ENCODE results near the gene ACACA. TPM values are rescaled to one million over a fixed set of nuclear protein-coding genes. Genes with fewer than 3 reads are reported as not detected.
A peak's percentile ranks its signal among the peaks of the same experiment; 100 is the strongest.

The ACACA gene
- polyA plus RNA-seq, 4 donors, result 38.8 to 48.6 (median 43.3) TPM

GRCh38 chr17:37191219-37191618 is 215.4 kb downstream of the ACACA start:
- no peak for DNase-seq (ENCODE audit: low read depth in 4 of 4, low spot score in 3 of 4)

GRCh38 chr17:37190493-37190892 is 216.1 kb downstream of the ACACA start:
- DNase-seq (ENCODE audit: low read depth in 4 of 4, low spot score in 3 of 4), result no peak

GRCh38 chr17:37188157-37188556 is 218.5 kb downstream of the ACACA start:
- DNase-seq (ENCODE audit: low read depth in 4 of 4, low spot score in 3 of 4), result no peak

- no peak for DNase-seq (ENCODE audit: low read depth in 4 of 4, low spot score in 3 of 4)
Observed at GRCh38 chr17:37187262-37187661, 219.4 kb downstream of the ACACA start.

GRCh38 chr17:37182786-37183465 is 223.7 kb downstream of the ACACA start:
- no peak for DNase-seq (ENCODE audit: low read depth in 4 of 4, low spot score in 3 of 4)

GRCh38 chr17:37180376-37180775 is 226.3 kb downstream of the ACACA start:
- no peak for DNase-seq (ENCODE audit: low read depth in 4 of 4, low spot score in 3 of 4)

GRCh38 chr17:37179893-37180292 is 226.7 kb downstream of the ACACA start:
- no peak for DNase-seq (ENCODE audit: low read depth in 4 of 4, low spot score in 3 of 4)

- no peak for DNase-seq (ENCODE audit: low read depth in 4 of 4, low spot score in 3 of 4)
Observed at GRCh38 chr17:37177254-37177870, 229.3 kb downstream of the ACACA start.

GRCh38 chr17:37176723-37177122 is 229.9 kb downstream of the ACACA start:
- DNase-seq (ENCODE audit: low read depth in 4 of 4, low spot score in 3 of 4), result no peak

- peak; percentile 18 to 47 (median 32) for DNase-seq (ENCODE audit: low read depth in 4 of 4, low spot score in 3 of 4)
Observed at GRCh38 chr17:37174205-37174604, 232.4 kb downstream of the ACACA start.

GRCh38 chr17:37170881-37171425 is 235.7 kb downstream of the ACACA start:
- no peak for DNase-seq (ENCODE audit: low read depth in 4 of 4, low spot score in 3 of 4)

GRCh38 chr17:37168731-37169353 is 237.8 kb downstream of the ACACA start:
- DNase-seq (ENCODE audit: low read depth in 4 of 4, low spot score in 3 of 4), result no peak

- no peak for DNase-seq (ENCODE audit: low read depth in 4 of 4, low spot score in 3 of 4)
Observed at GRCh38 chr17:37167756-37168155, 238.9 kb downstream of the ACACA start.

GRCh38 chr17:37164057-37164456 is 242.6 kb downstream of the ACACA start:
- DNase-seq (ENCODE audit: low read depth in 4 of 4, low spot score in 3 of 4), result no peak

- DNase-seq (ENCODE audit: low read depth in 4 of 4, low spot score in 3 of 4), result no peak
Observed at GRCh38 chr17:37162800-37163199, 243.8 kb downstream of the ACACA start.

GRCh38 chr17:37160944-37161343 is 245.7 kb downstream of the ACACA start:
- DNase-seq (ENCODE audit: low read depth in 4 of 4, low spot score in 3 of 4), result no peak

- DNase-seq (ENCODE audit: low read depth in 4 of 4, low spot score in 3 of 4), result no peak
Observed at GRCh38 chr17:37158290-37158689, 248.3 kb downstream of the ACACA start.

- DNase-seq (ENCODE audit: low read depth in 4 of 4, low spot score in 3 of 4), result no peak
Observed at GRCh38 chr17:37148156-37148555, 258.5 kb downstream of the ACACA start.

GRCh38 chr17:37147301-37147812 is 259.3 kb downstream of the ACACA start:
- DNase-seq (ENCODE audit: low read depth in 4 of 4, low spot score in 3 of 4), result no peak

GRCh38 chr17:37146086-37147064 is 260.3 kb downstream of the ACACA start:
- DNase-seq (ENCODE audit: low read depth in 4 of 4, low spot score in 3 of 4), result no peak
